ENCODE results near the gene AMOTL2. TPM values are rescaled to one million over a fixed set of nuclear protein-coding genes. Genes with fewer than 3 reads are reported as not detected.

Gene AMOTL2
- total and polyA plus RNA-seq, 2 experiments from 2014 or later, result 63.9 to 81.6 TPM

DNA sequence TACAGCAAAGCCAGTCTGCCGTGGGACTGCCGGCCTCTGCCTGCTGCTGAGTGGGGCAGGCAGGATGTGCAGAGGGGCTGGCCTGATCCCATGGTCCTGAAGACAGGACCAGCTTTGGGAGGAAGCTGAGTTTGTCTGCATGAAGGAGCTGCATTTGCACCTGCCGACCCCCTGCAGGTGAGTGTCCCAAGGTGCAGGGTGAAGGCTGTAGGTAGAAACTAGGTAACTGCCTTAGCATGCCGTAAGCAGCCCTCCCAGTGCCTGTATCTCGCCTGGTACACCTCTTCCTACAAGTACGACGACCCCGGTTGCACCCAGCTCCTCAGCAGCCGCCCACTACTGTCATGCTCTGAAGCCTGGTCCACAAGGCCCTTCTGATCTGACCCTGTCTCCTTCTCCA lies 34.9 kb downstream of the AMOTL2 start:
- H3K4me3 ChIP-seq, result no peak overlapping the region
- H2AFZ ChIP-seq, result no peak overlapping the region
- no peaks in the 10 kb centered on the region for H3K79me2 ChIP-seq
- H3K36me3 ChIP-seq (replicated peaks; ENCODE audit: insufficient read depth, low read depth), result no peaks in the 10 kb centered on the region
- H3K27me3 ChIP-seq, result no peaks in the 10 kb centered on the region
- H3K4me1 ChIP-seq (ENCODE audit: insufficient read depth), result peaks cover 27% of the 10 kb centered on the region
- 88% methylated on average over 9 of the region's 9 CpGs for WGBS (ENCODE audit: low lambda C conversion rate, missing lambda C conversion rate)
- no peaks in the 10 kb centered on the region for H4K20me1 ChIP-seq (ENCODE audit: insufficient read depth, poor library complexity, severe bottlenecking)
- no peaks in the 10 kb centered on the region for H3K9me2 ChIP-seq (replicated peaks; ENCODE audit: insufficient read depth)
- H3K9me3 ChIP-seq (ENCODE audit: low read depth), result no peaks in the 10 kb centered on the region
- no peak for TF ChIP-seq EZH2phosphoT487 (IDR thresholded peaks at IDR 0.05; ENCODE audit: low read depth, severe bottlenecking, unreplicated experiment)
- no peak for TF ChIP-seq EZH2 (IDR thresholded peaks at IDR 0.05; ENCODE audit: borderline replicate concordance)
- no peak for TF ChIP-seq CTCF (IDR thresholded peaks at IDR 0.05; ENCODE audit: poor library complexity)
- DNase-seq (ENCODE audit: low spot score), result no peak
- H3K4me2 ChIP-seq, result no peak overlapping the region
- no peak overlapping the region for H3K27ac ChIP-seq

DNA sequence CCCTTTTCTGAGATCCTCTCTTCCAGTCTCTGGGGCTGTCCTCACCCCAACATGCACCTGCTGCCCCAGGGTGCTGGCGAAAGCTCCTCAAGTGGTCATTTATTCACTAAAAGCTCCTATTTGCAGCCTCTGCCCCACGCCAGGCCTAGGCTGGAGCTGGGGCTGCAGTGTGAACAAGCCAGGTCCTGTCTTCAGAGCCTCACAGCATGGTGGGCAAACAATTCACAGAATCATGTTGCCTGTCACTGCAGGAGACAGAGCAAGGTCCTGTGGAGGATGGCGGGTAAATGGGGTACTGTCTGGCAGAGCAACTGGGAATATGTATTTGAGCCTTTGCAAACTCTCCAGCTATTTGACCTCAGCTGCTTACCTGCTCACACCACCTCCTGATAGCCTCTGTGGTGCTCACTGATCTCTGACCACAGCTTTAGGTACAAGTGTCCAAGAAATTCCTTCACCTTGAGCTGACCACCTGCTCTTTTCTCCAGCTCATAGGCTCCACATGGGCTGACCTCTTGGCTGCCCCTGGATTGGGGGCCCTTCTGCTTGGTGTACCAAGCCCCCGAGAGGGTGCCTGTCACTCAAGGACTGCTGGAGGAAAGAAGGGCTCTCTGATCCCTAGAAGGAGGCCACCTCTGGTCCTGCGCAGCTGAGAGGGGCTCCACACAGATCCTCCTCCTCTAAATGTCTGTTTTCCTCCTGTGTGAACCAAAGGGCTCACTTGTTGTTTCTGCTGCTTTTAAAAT lies 35.6 kb downstream of the AMOTL2 start:
- no peak overlapping the region for H3K4me2 ChIP-seq
- no peak overlapping the region for H2AFZ ChIP-seq

GRCh38 chr3:134338201-134338512 lies 36.1 kb downstream of the AMOTL2 start:
- H3K4me1 ChIP-seq (ENCODE audit: insufficient read depth), result peaks cover 39% of the 10 kb centered on the region
- no peak overlapping the region for H3K27ac ChIP-seq
- H2AFZ ChIP-seq, result no peak overlapping the region
- DNase-seq (ENCODE audit: low spot score), result no peak
- no peak overlapping the region for H3K4me3 ChIP-seq
- 96% methylated on average over 2 of the region's 2 CpGs for WGBS (ENCODE audit: low lambda C conversion rate, missing lambda C conversion rate)
- H3K36me3 ChIP-seq (replicated peaks; ENCODE audit: insufficient read depth, low read depth), result no peaks in the 10 kb centered on the region
- no peaks in the 10 kb centered on the region for H4K20me1 ChIP-seq (ENCODE audit: insufficient read depth, poor library complexity, severe bottlenecking)
- H3K9me3 ChIP-seq (ENCODE audit: low read depth), result no peaks in the 10 kb centered on the region
- no peak for TF ChIP-seq CTCF (IDR thresholded peaks at IDR 0.05; ENCODE audit: poor library complexity)
- TF ChIP-seq EZH2 (IDR thresholded peaks at IDR 0.05; ENCODE audit: borderline replicate concordance), result no peak
- TF ChIP-seq EZH2phosphoT487 (IDR thresholded peaks at IDR 0.05; ENCODE audit: low read depth, severe bottlenecking, unreplicated experiment), result no peak
- no peaks in the 10 kb centered on the region for H3K9me2 ChIP-seq (replicated peaks; ENCODE audit: insufficient read depth)
- H3K27me3 ChIP-seq, result no peaks in the 10 kb centered on the region
- no peak overlapping the region for H3K4me2 ChIP-seq
- no peaks in the 10 kb centered on the region for H3K79me2 ChIP-seq

More for the DNA sequence above, 35.6 kb downstream of the AMOTL2 start:
- no peak overlapping the region for H3K4me3 ChIP-seq
- TF ChIP-seq CTCF (IDR thresholded peaks at IDR 0.05; ENCODE audit: poor library complexity), result no peak
- H3K4me1 ChIP-seq (ENCODE audit: insufficient read depth), result peaks cover 34% of the 10 kb centered on the region
- H3K9me2 ChIP-seq (replicated peaks; ENCODE audit: insufficient read depth), result no peaks in the 10 kb centered on the region
- DNase-seq (ENCODE audit: low spot score), result no peak
- H3K9me3 ChIP-seq (ENCODE audit: low read depth), result no peaks in the 10 kb centered on the region
- no peaks in the 10 kb centered on the region for H3K27me3 ChIP-seq
- H4K20me1 ChIP-seq (ENCODE audit: insufficient read depth, poor library complexity, severe bottlenecking), result no peaks in the 10 kb centered on the region
- H3K79me2 ChIP-seq, result no peaks in the 10 kb centered on the region
- 91% methylated on average over 5 of the region's 5 CpGs for WGBS (ENCODE audit: low lambda C conversion rate, missing lambda C conversion rate)
- H3K27ac ChIP-seq, result no peak overlapping the region
- no peaks in the 10 kb centered on the region for H3K36me3 ChIP-seq (replicated peaks; ENCODE audit: insufficient read depth, low read depth)

Measured in hepatocyte (in vitro differentiated cells).